NCI-H226 (cell line): ENCODE results near the gene ZNF385A.
"Not testable (repeated sequence)": the region's sequence is repeated elsewhere in the genome, so short reads cannot be mapped to it uniquely, and the experiment has no call there.

Source experiments
- DNase-seq: peaks from one replicate; pipeline ENCODE4 v3.0.0-alpha.2; 2015

Gene ZNF385A

GRCh38 chr12:54372113-54372806 lies 12.3 kb downstream of the ZNF385A start:
- no peak for DNase-seq

GRCh38 chr12:54371328-54372112 lies 13.0 kb downstream of the ZNF385A start:
- peak; percentile 15 for DNase-seq

GRCh38 chr12:54370171-54370730 lies 14.3 kb downstream of the ZNF385A start:
- peak; percentile 76 for DNase-seq

GRCh38 chr12:54369597-54370131 lies 14.9 kb downstream of the ZNF385A start:
- no peak for DNase-seq

- DNase-seq = peak; percentile 79
Measured at GRCh38 chr12:54368709-54369596, 15.6 kb downstream of the ZNF385A start.

- no peak for DNase-seq
Measured at GRCh38 chr12:54368025-54368708, 16.4 kb downstream of the ZNF385A start.

- DNase-seq = no peak
Measured at GRCh38 chr12:54364413-54364812, 20.1 kb downstream of the ZNF385A start, which contains the start of gene GPR84. Gene GPR84, minus strand, starts transcription at chr12:54364486. Its CDS starts 635 bp downstream, at chr12:54363851.

GRCh38 chr12:54363618-54364017 lies 20.9 kb downstream of the ZNF385A start:
- DNase-seq = no peak

GRCh38 chr12:54363047-54363446 lies 21.5 kb downstream of the ZNF385A start:
- no peak for DNase-seq

- peak; percentile 60 for DNase-seq
Measured at GRCh38 chr12:54360717-54361456, 23.6 kb downstream of the ZNF385A start.

GRCh38 chr12:54359762-54360351 lies 24.7 kb downstream of the ZNF385A start:
- DNase-seq = no peak

- DNase-seq = peak; percentile 99
Measured at GRCh38 chr12:54358945-54359761, 25.4 kb downstream of the ZNF385A start.

GRCh38 chr12:54358191-54358944 lies 26.2 kb downstream of the ZNF385A start:
- no peak for DNase-seq

- DNase-seq = no peak
Measured at GRCh38 chr12:54357506-54358190, 26.9 kb downstream of the ZNF385A start.

- DNase-seq = no peak
Measured at GRCh38 chr12:54356951-54357356, 27.6 kb downstream of the ZNF385A start.

GRCh38 chr12:54356228-54356627 lies 28.3 kb downstream of the ZNF385A start:
- DNase-seq = no peak

- DNase-seq = no peak
Measured at GRCh38 chr12:54355104-54355815, 29.3 kb downstream of the ZNF385A start.

- not testable (repeated sequence) for DNase-seq
Measured at GRCh38 chr12:54354271-54354670, 30.3 kb downstream of the ZNF385A start.
